Measurements from ENCODE around the gene TFEB. TPM values are rescaled to one million over a fixed set of nuclear protein-coding genes. Genes with fewer than 3 reads are reported as not detected.
A peak's percentile ranks its signal among the peaks of the same experiment; 100 is the strongest.

The TFEB gene
- total and polyA plus RNA-seq, 4 experiments from 2014 or later, result 8.2 to 17.6 (median 13.9) TPM

- Histone ChIP-seq H3K27ac (ENCODE audit: low read depth, low read length) (no peak overlapping the region), H3K4me1 (ENCODE audit: insufficient read depth, low read length) (no peaks in the 10 kb centered on the region), H3K4me3 (ENCODE audit: low read length in 2 of 2) (no peak overlapping the region), H3K9me3 (ENCODE audit: control insufficient read depth in 1 of 2, low read length in 2 of 2) (no peaks in the 10 kb centered on the region), H3K27me3 (ENCODE audit: insufficient read depth, low read length) (no peaks in the 10 kb centered on the region), H3K36me3 (ENCODE audit: insufficient read depth, low read length) (no peaks in the 10 kb centered on the region)
- intact Hi-C loops (cut with micrococcal nuclease), result no loop called here
- CTCF ChIA-PET (ENCODE audit: partially characterized antibody), result no interaction called here
- no peaks in the 10 kb centered on the region for H3K4me1 Mint-ChIP-seq
- no peaks in the 10 kb centered on the region for H3K9me3 Mint-ChIP-seq
- H3K27ac Mint-ChIP-seq, result peak overlapping the region in 1 of 7 donors; percentile 36
- no peak for DNase-seq
- POLR2A ChIA-PET (ENCODE audit: partially characterized antibody), result no interaction called here
- no peak overlapping the region for H3K4me3 Mint-ChIP-seq
- H3K27me3 Mint-ChIP-seq, result no peaks in the 10 kb centered on the region
- H3K36me3 Mint-ChIP-seq, result no peaks in the 10 kb centered on the region
These were observed 20.5 kb upstream of the TFEB start for GRCh38 chr6:41755895-41756294.

DNA sequence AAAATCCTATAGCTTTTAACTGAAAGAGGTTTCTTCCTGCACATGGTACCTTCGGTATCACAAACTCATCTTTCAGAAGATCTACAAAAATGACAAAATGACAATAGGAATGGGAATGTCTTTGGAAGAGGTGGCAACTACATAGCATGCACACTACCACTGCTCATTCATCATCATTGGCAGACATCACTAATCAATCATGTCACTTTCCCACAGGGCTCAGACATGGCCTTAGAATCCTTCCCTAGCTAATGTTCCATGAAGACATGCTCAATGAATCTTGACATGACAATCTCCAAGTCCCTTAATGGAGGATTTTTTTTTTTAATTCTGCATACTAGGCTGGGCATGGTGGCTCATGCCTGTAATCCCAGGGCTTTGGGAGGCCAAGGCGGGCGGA is 15.0 kb upstream of the TFEB start:
- no peak overlapping the region for H3K27ac Mint-ChIP-seq
- no peaks in the 10 kb centered on the region for H3K36me3 Mint-ChIP-seq
- ChIA-PET POLR2A (ENCODE audit: partially characterized antibody) (no interaction called here), CTCF (ENCODE audit: partially characterized antibody) (interaction anchor here (1.2 kb wide), 1 partner anchor 25 kb away, joined by 3 read pairs; no protein-coding TSS in a partner anchor)
- H3K4me3 Mint-ChIP-seq, result no peak overlapping the region
- no peak overlapping the region for H3K27ac ChIP-seq (ENCODE audit: low read depth, low read length)
- H3K9me3 ChIP-seq (ENCODE audit: control insufficient read depth in 1 of 2, low read length in 2 of 2), result no peaks in the 10 kb centered on the region
- no peaks in the 10 kb centered on the region for H3K4me1 Mint-ChIP-seq
- H3K4me1 ChIP-seq (ENCODE audit: insufficient read depth, low read length), result no peaks in the 10 kb centered on the region
- DNase-seq, result no peak
- intact Hi-C loops (cut with micrococcal nuclease), result no loop called here
- H3K36me3 ChIP-seq (ENCODE audit: insufficient read depth, low read length), result no peaks in the 10 kb centered on the region
- H3K27me3 Mint-ChIP-seq, result peaks cover 0 to 2% of the 10 kb centered on the region in 2 donors
- H3K27me3 ChIP-seq (ENCODE audit: insufficient read depth, low read length), result no peaks in the 10 kb centered on the region
- no peaks in the 10 kb centered on the region for H3K9me3 Mint-ChIP-seq
- H3K4me3 ChIP-seq (ENCODE audit: low read length in 2 of 2), result no peak overlapping the region

DNA sequence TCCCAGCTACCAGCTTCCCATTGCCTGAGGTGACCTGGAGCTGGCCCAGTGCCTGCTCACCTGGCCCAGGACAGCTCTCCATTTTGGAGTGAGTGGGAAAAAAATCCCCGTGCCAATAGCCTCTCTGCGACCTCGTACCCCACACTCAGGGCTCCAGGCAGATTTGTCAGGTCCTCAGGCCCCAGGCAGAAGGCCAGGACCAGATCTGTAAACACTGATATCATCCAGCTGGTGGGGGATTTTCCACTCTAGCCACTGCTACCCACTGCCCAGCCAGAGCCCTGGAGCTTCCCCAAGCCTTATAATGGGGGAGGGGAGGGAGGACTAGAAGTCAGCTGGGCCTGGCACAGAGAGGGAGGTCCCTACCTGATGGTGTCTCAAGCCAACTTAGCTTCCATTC is 13.1 kb upstream of the TFEB start:
- DNase-seq, result no peak
- no peak overlapping the region for H3K27ac ChIP-seq (ENCODE audit: low read depth, low read length)
- ChIA-PET CTCF (ENCODE audit: partially characterized antibody) (no interaction called here), POLR2A (ENCODE audit: partially characterized antibody) (no interaction called here)
- no peak overlapping the region for H3K4me3 ChIP-seq (ENCODE audit: low read length in 2 of 2)
- no peak overlapping the region for H3K27ac Mint-ChIP-seq
- no peaks in the 10 kb centered on the region for H3K36me3 ChIP-seq (ENCODE audit: insufficient read depth, low read length)
- no peaks in the 10 kb centered on the region for H3K9me3 Mint-ChIP-seq
- intact Hi-C loops (cut with micrococcal nuclease), result no loop called here
- no peaks in the 10 kb centered on the region for H3K27me3 ChIP-seq (ENCODE audit: insufficient read depth, low read length)
- H3K9me3 ChIP-seq (ENCODE audit: control insufficient read depth in 1 of 2, low read length in 2 of 2), result no peaks in the 10 kb centered on the region
- H3K4me3 Mint-ChIP-seq, result no peak overlapping the region
- H3K4me1 Mint-ChIP-seq, result no peaks in the 10 kb centered on the region
- H3K27me3 Mint-ChIP-seq, result peaks cover 0 to 2% of the 10 kb centered on the region in 2 donors
- no peaks in the 10 kb centered on the region for H3K36me3 Mint-ChIP-seq
- no peaks in the 10 kb centered on the region for H3K4me1 ChIP-seq (ENCODE audit: insufficient read depth, low read length)

- Mint-ChIP-seq H3K9me3 (no peaks in the 10 kb centered on the region), H3K36me3 (no peaks in the 10 kb centered on the region), H3K27ac (no peak overlapping the region), H3K27me3 (peaks cover 0 to 2% of the 10 kb centered on the region in 2 donors), H3K4me1 (no peaks in the 10 kb centered on the region), H3K4me3 (no peak overlapping the region)
- intact Hi-C loops (cut with micrococcal nuclease), result no loop called here
- no peak for DNase-seq
- POLR2A ChIA-PET (ENCODE audit: partially characterized antibody), result no interaction called here
- CTCF ChIA-PET (ENCODE audit: partially characterized antibody), result no interaction called here
- Histone ChIP-seq H3K36me3 (ENCODE audit: insufficient read depth, low read length) (no peaks in the 10 kb centered on the region), H3K27me3 (ENCODE audit: insufficient read depth, low read length) (no peaks in the 10 kb centered on the region), H3K4me3 (ENCODE audit: low read length in 2 of 2) (no peak overlapping the region), H3K9me3 (ENCODE audit: control insufficient read depth in 1 of 2, low read length in 2 of 2) (no peaks in the 10 kb centered on the region), H3K4me1 (ENCODE audit: insufficient read depth, low read length) (no peaks in the 10 kb centered on the region), H3K27ac (ENCODE audit: low read depth, low read length) (no peak overlapping the region)
These were observed 12.7 kb upstream of the TFEB start for GRCh38 chr6:41748102-41748477.

DNA sequence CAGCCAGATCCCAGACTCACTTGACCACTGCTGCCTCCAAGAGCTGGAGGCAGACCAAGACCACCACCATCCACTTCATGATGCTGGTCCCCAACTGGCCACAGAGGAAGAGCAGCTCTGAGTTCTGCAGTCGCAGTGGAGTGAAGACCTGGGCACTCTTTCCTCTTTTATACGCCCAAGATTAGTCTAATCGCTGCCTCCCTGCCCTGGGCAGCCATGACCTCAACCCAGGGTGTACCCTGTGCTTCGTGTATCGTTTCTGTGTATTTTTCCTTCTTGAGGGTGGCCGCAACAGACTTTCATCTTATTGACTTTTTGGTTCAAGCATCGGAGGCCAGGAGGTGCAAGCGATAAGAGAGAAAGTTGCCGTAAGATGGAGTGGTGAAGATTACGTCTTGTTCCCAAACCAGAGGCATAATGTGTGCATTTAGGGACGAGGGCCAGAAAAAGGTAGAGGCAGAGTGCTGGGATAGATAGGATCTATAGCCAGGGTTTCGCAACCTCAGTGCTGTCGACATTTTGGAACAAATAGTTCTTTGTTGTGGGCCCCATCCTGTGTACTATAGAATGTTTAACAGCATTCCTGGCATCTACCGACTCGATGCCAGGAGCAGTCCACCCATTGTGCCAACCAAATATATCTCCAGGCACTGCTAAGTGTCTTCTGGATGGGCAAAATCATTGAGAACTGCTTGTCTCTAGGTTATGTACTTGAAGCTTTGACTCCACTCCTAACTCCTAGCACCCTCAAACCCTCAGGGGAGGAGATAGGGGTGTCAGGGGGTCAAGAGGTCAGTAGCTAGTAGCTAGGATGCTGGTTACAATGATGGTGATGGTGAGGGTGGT is 12.1 kb upstream of the TFEB start, which contains the start of gene PGC:
PGC (minus strand) TSS at position 142 of the 846 bp plus-strand sequence; CDS start at position 79, 63 bp downstream.
- H3K36me3 Mint-ChIP-seq, result no peaks in the 10 kb centered on the region
- no peaks in the 10 kb centered on the region for H3K4me1 ChIP-seq (ENCODE audit: insufficient read depth, low read length)
- no peaks in the 10 kb centered on the region for H3K9me3 Mint-ChIP-seq
- no peaks in the 10 kb centered on the region for H3K27me3 ChIP-seq (ENCODE audit: insufficient read depth, low read length)
- peaks cover 0 to 2% of the 10 kb centered on the region in 2 donors for H3K27me3 Mint-ChIP-seq
- H3K36me3 ChIP-seq (ENCODE audit: insufficient read depth, low read length), result no peaks in the 10 kb centered on the region
- POLR2A ChIA-PET (ENCODE audit: partially characterized antibody), result no interaction called here
- no peak for DNase-seq
- no peak within 1 kb of the TSS for H3K4me3 Mint-ChIP-seq
- no peak within 1 kb of the TSS for H3K27ac ChIP-seq (ENCODE audit: low read depth, low read length)
- H3K4me3 ChIP-seq (ENCODE audit: low read length in 2 of 2), result no peak within 1 kb of the TSS
- intact Hi-C loops (cut with micrococcal nuclease), result no loop called here
- no peaks in the 10 kb centered on the region for H3K9me3 ChIP-seq (ENCODE audit: control insufficient read depth in 1 of 2, low read length in 2 of 2)
- CTCF ChIA-PET (ENCODE audit: partially characterized antibody), result no interaction called here
- no peak within 1 kb of the TSS for H3K27ac Mint-ChIP-seq
- H3K4me1 Mint-ChIP-seq, result no peaks in the 10 kb centered on the region

DNA sequence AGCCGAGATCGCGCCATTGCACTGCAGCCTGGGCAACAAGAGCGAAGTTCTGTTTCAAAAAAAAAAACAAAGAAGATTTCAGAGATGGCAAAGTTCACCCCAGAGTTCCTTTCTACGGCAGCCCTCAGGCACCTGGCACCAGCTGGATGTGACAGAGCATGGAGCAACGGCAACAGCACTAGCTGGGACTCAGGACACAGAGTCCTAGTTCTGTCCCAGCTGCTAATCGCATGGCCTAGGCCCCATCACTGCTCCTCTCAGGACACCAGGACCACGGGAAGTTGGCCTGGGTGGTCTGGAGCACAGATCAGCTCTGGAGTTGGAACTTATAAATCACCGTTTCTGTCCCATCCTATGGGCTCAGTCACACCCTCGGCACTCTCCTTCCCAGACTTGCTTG is 10.7 kb upstream of the TFEB start:
- Histone ChIP-seq H3K9me3 (ENCODE audit: control insufficient read depth in 1 of 2, low read length in 2 of 2) (no peaks in the 10 kb centered on the region), H3K4me3 (ENCODE audit: low read length in 2 of 2) (no peak overlapping the region), H3K36me3 (ENCODE audit: insufficient read depth, low read length) (no peaks in the 10 kb centered on the region), H3K27me3 (ENCODE audit: insufficient read depth, low read length) (no peaks in the 10 kb centered on the region), H3K27ac (ENCODE audit: low read depth, low read length) (no peak overlapping the region), H3K4me1 (ENCODE audit: insufficient read depth, low read length) (no peaks in the 10 kb centered on the region)
- no peak for DNase-seq
- Mint-ChIP-seq H3K36me3 (no peaks in the 10 kb centered on the region), H3K4me3 (no peak overlapping the region), H3K27ac (no peak overlapping the region), H3K4me1 (no peaks in the 10 kb centered on the region), H3K27me3 (peaks cover 0 to 2% of the 10 kb centered on the region in 2 donors), H3K9me3 (no peaks in the 10 kb centered on the region)
- intact Hi-C loops (cut with micrococcal nuclease), result no loop called here
- ChIA-PET CTCF (ENCODE audit: partially characterized antibody) (no interaction called here), POLR2A (ENCODE audit: partially characterized antibody) (no interaction called here)

GRCh38 chr6:41744236-41744787 is 8.9 kb upstream of the TFEB start:
- Mint-ChIP-seq H3K9me3 (no peaks in the 10 kb centered on the region), H3K36me3 (no peaks in the 10 kb centered on the region), H3K27me3 (no peaks in the 10 kb centered on the region), H3K4me1 (no peaks in the 10 kb centered on the region), H3K27ac (no peak overlapping the region), H3K4me3 (no peak overlapping the region)
- ChIA-PET POLR2A (ENCODE audit: partially characterized antibody) (no interaction called here), CTCF (ENCODE audit: partially characterized antibody) (no interaction called here)
- no peak for DNase-seq
- Histone ChIP-seq H3K36me3 (ENCODE audit: insufficient read depth, low read length) (no peaks in the 10 kb centered on the region), H3K4me3 (ENCODE audit: low read length in 2 of 2) (no peak overlapping the region), H3K27me3 (ENCODE audit: insufficient read depth, low read length) (no peaks in the 10 kb centered on the region), H3K27ac (ENCODE audit: low read depth, low read length) (no peak overlapping the region), H3K4me1 (ENCODE audit: insufficient read depth, low read length) (no peaks in the 10 kb centered on the region), H3K9me3 (ENCODE audit: control insufficient read depth in 1 of 2, low read length in 2 of 2) (no peaks in the 10 kb centered on the region)
- intact Hi-C loops (cut with micrococcal nuclease), result no loop called here
